ENCODE results near the gene CDH13.

The CDH13 gene

DNA sequence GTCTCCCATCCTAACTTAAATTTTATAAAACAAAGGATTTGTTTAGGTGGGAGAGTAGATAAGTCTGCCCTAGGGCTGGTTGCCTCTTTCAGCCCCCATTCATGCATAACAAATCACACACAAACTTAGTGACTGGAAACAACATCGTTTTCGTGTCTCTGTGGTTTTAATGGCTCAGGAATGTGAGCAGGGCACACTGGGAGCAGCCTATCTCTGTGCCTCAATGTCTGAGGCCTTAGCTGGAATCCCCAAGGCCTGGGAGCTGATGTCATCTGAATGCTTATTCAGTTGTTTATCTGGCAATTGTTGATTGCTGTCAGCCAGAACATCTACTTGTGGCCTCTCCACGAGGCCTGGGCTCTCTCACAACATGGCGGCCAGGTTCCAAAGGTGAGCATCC lies 1079.1 kb downstream of the CDH13 start:
- Histone ChIP-seq H3K27me3 (ENCODE audit: insufficient read depth, poor library complexity, severe bottlenecking) (no peaks in the 10 kb centered on the region), H3K4me3 (replicated peaks; ENCODE audit: insufficient read depth, low read length) (no peak overlapping the region), H3K27ac (replicated peaks) (no peak overlapping the region)
- TF ChIP-seq, protein P1, sequence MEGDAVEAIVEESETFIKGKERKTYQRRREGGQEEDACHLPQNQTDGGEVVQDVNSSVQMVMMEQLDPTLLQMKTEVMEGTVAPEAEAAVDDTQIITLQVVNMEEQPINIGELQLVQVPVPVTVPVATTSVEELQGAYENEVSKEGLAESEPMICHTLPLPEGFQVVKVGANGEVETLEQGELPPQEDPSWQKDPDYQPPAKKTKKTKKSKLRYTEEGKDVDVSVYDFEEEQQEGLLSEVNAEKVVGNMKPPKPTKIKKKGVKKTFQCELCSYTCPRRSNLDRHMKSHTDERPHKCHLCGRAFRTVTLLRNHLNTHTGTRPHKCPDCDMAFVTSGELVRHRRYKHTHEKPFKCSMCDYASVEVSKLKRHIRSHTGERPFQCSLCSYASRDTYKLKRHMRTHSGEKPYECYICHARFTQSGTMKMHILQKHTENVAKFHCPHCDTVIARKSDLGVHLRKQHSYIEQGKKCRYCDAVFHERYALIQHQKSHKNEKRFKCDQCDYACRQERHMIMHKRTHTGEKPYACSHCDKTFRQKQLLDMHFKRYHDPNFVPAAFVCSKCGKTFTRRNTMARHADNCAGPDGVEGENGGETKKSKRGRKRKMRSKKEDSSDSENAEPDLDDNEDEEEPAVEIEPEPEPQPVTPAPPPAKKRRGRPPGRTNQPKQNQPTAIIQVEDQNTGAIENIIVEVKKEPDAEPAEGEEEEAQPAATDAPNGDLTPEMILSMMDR (IDR thresholded peaks at IDR 0.05; ENCODE audit: insufficient read depth, low read length): no peak
- DNase-seq (ENCODE audit: low read depth in 1 of 2, low spot score in 1 of 2): no peak

DNA sequence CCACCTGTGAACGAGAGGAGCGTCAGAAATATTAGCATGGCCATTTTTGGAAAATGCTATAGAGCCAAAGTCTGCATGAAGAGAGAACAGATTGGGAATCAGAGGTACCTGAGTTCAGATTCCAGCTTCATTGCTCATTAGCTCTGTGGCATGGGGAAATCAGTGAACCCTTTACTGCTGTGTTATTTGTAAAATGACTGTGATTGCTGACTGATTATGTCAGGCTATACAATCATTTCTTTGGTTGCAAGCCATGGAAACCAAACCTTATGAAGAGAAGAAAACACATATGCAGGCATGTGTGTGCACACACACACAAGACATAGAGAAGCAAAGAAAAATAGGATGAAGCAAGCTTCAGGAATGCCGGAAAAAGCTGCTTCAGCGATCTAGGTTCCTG lies 1079.6 kb downstream of the CDH13 start:
- no peak overlapping the region for H3K4me3 ChIP-seq (replicated peaks; ENCODE audit: insufficient read depth, low read length)
- no peak overlapping the region for H3K27ac ChIP-seq (replicated peaks)
- H3K27me3 ChIP-seq (ENCODE audit: insufficient read depth, poor library complexity, severe bottlenecking): no peaks in the 10 kb centered on the region
- DNase-seq (ENCODE audit: low read depth in 1 of 2, low spot score in 1 of 2): no peak
- TF ChIP-seq, protein P1 (IDR thresholded peaks at IDR 0.05; ENCODE audit: insufficient read depth, low read length): no peak
- TF ChIP-seq SPI1 (IDR thresholded peaks at IDR 0.05; ENCODE audit: borderline replicate concordance, low read depth): no peak
- no peak for TF ChIP-seq POLR2AphosphoS5 (IDR thresholded peaks at IDR 0.05; ENCODE audit: low read depth)

DNA sequence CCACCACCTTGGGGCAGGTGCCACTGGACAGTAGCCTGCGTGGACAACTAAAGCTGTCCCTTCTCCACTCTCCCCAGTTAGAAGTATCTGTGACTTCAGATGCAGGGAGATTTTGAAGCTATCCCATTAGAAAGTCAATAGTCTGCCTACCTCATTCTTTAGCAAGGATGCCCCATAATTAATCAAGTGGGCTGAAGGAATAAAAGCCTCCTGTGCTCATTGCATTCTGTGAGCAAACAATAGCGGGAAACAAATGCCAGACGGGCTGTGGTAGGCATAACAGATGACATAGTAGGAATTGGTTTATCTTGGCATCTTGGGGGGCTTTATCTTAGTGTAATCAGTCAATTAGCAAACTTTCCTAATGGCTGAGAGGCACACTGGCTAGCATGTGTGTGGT lies 1084.3 kb downstream of the CDH13 start:
- Histone ChIP-seq H3K4me3 (replicated peaks; ENCODE audit: insufficient read depth, low read length) (no peak overlapping the region), H3K27me3 (ENCODE audit: insufficient read depth, poor library complexity, severe bottlenecking) (no peaks in the 10 kb centered on the region), H3K27ac (replicated peaks) (no peak overlapping the region)
- DNase-seq (ENCODE audit: low read depth in 1 of 2, low spot score in 1 of 2): no peak
- TF ChIP-seq, protein P2, sequence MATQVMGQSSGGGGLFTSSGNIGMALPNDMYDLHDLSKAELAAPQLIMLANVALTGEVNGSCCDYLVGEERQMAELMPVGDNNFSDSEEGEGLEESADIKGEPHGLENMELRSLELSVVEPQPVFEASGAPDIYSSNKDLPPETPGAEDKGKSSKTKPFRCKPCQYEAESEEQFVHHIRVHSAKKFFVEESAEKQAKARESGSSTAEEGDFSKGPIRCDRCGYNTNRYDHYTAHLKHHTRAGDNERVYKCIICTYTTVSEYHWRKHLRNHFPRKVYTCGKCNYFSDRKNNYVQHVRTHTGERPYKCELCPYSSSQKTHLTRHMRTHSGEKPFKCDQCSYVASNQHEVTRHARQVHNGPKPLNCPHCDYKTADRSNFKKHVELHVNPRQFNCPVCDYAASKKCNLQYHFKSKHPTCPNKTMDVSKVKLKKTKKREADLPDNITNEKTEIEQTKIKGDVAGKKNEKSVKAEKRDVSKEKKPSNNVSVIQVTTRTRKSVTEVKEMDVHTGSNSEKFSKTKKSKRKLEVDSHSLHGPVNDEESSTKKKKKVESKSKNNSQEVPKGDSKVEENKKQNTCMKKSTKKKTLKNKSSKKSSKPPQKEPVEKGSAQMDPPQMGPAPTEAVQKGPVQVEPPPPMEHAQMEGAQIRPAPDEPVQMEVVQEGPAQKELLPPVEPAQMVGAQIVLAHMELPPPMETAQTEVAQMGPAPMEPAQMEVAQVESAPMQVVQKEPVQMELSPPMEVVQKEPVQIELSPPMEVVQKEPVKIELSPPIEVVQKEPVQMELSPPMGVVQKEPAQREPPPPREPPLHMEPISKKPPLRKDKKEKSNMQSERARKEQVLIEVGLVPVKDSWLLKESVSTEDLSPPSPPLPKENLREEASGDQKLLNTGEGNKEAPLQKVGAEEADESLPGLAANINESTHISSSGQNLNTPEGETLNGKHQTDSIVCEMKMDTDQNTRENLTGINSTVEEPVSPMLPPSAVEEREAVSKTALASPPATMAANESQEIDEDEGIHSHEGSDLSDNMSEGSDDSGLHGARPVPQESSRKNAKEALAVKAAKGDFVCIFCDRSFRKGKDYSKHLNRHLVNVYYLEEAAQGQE (IDR thresholded peaks at IDR 0.05; ENCODE audit: insufficient replicate concordance, low read depth): no peak
- no peak for TF ChIP-seq SPI1 (IDR thresholded peaks at IDR 0.05; ENCODE audit: borderline replicate concordance, low read depth)
- TF ChIP-seq, protein P1 (IDR thresholded peaks at IDR 0.05; ENCODE audit: insufficient read depth, low read length): no peak
- TF ChIP-seq GABPA (IDR thresholded peaks at IDR 0.05; ENCODE audit: low read depth): no peak
- no peak for TF ChIP-seq POLR2AphosphoS5 (IDR thresholded peaks at IDR 0.05; ENCODE audit: low read depth)

DNA sequence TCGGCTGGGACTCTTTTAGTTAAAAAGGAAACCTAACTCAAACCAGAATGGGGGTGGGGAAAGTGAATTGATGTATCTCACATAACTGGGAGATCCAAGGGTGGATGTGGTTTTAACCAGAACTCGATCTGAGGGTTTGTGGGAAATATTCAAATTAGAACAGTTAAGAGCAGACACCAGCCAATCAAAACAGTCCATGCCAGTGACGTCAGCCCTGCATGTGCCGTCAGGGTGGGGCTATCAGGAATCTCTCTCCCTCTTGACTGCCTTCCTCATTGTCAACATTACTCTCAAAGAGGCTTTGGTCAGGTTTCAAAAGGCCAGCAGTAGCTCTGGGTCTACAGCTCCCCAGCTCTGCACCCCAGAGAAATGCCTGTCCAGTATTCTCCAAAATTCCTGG lies 1086.8 kb downstream of the CDH13 start:
- TF ChIP-seq GABPA (IDR thresholded peaks at IDR 0.05; ENCODE audit: low read depth) (no peak), POLR2AphosphoS5 (IDR thresholded peaks at IDR 0.05; ENCODE audit: low read depth) (no peak), SPI1 (IDR thresholded peaks at IDR 0.05; ENCODE audit: borderline replicate concordance, low read depth) (no peak)
- TF ChIP-seq, protein P2 (IDR thresholded peaks at IDR 0.05; ENCODE audit: insufficient replicate concordance, low read depth): no peak
- TF ChIP-seq, protein P1 (IDR thresholded peaks at IDR 0.05; ENCODE audit: insufficient read depth, low read length): no peak
- no peak overlapping the region for H3K4me3 ChIP-seq (replicated peaks; ENCODE audit: insufficient read depth, low read length)
- H3K27ac ChIP-seq (replicated peaks): no peak overlapping the region
- DNase-seq (ENCODE audit: low read depth in 1 of 2, low spot score in 1 of 2): no peak
- H3K27me3 ChIP-seq (ENCODE audit: insufficient read depth, poor library complexity, severe bottlenecking): no peaks in the 10 kb centered on the region
